Panc1 (cell line): ENCODE results near the gene GPC6. TPM values are rescaled to one million over a fixed set of nuclear protein-coding genes. Genes with fewer than 3 reads are reported as not detected.

ENCODE experiments used
- ATAC-seq: fragments of 200-7000 bp; cut with Tn5 transposase; 2 replicates; pipeline ENCODE4 v1.9.1; 2020; ENCODE audit warnings: mild to moderate bottlenecking, moderate library complexity
- BruUV-seq: library from RNA; stranded (reverse); fragments of 400-500 nt; replicated peaks from 2 replicates; lab custom pipeline; 2021; lab: Mats Ljungman, UMichigan
- CTCF ChIA-PET: fragments of 300-600 bp; sonication (Branson Sonifier 250); formaldehyde crosslinking; loops from one replicate; lab custom pipeline; 2022; ENCODE audit warnings: antibody characterized with exemption; lab: Charles Lee
- POLR2A ChIA-PET: fragments of 300-600 bp; sonication (Branson Sonifier 250); formaldehyde crosslinking; loops from one replicate; lab custom pipeline; 2022; ENCODE audit warnings: antibody characterized with exemption; lab: Charles Lee
- DNase-seq: peaks from one replicate; pipeline ENCODE4 v3.0.0-alpha.2; 2010; ENCODE audit warnings: low read depth, low spot score
- H3K27ac ChIP-seq: 2 replicates; pipeline ENCODE4 v1.5.1; 2011; ENCODE audit warnings: mild to moderate bottlenecking, low read length, inconsistent platforms
- H3K27me3 ChIP-seq: fragments of 200-500 bp; sonication (Bioruptor generic); 2 replicates; pipeline ENCODE4 v1.6.0; 2014; ENCODE audit warnings: low read length, inconsistent platforms; ENCODE audit not compliant: control insufficient read depth, insufficient read depth
- H3K36me3 ChIP-seq: fragments of 200-500 bp; sonication (Bioruptor generic); 2 replicates; pipeline ENCODE4 v1.5.1; 2014; ENCODE audit warnings: inconsistent platforms, mild to moderate bottlenecking, low read length, moderate library complexity; ENCODE audit not compliant: control insufficient read depth, insufficient read depth
- H3K4me1 ChIP-seq: 2 replicates; pipeline ENCODE4 v1.5.1; 2011; ENCODE audit warnings: inconsistent platforms, mild to moderate bottlenecking, low read length, moderate library complexity; ENCODE audit not compliant: control insufficient read depth, insufficient read depth
- H3K4me3 ChIP-seq, 2 experiments: 2 replicates each; pipeline ENCODE4 v1.5.1; 2011 to 2012; ENCODE audit warnings: low read depth in 2 of 2, low read length in 2 of 2, mild to moderate bottlenecking in 2 of 2, inconsistent platforms in 1 of 2, moderate library complexity in 1 of 2
- H3K9me3 ChIP-seq: fragments of 200-500 bp; sonication (Bioruptor generic); 2 replicates; pipeline ENCODE4 v1.5.1; 2014; ENCODE audit warnings: low read depth, mild to moderate bottlenecking, inconsistent platforms, low read length, moderate library complexity; ENCODE audit not compliant: control insufficient read depth, insufficient read depth
- POLR2AphosphoS5 ChIP-seq: IDR thresholded peaks from 2 replicates; pipeline ENCODE4 v1.6.1; 2012; ENCODE audit warnings: mild to moderate bottlenecking, low read depth, low read length, moderate library complexity
- SIN3A ChIP-seq: IDR thresholded peaks from 2 replicates; pipeline ENCODE4 v1.6.1; 2012; ENCODE audit warnings: low read depth, mild to moderate bottlenecking, low read length, moderate library complexity, borderline replicate concordance; ENCODE audit not compliant: insufficient read depth
- TCF7L2 ChIP-seq: IDR thresholded peaks from 2 replicates; pipeline ENCODE4 v1.6.1; 2011; ENCODE audit warnings: mild to moderate bottlenecking, low read depth, low read length, inconsistent platforms
- in situ Hi-C: cut with HindIII; loops from 2 replicates; pipeline ENCODE4 v1.10.0; 2016; ENCODE audit warnings: low sequenced_read_pairs, low pct_unique_long_range_greater_than_20kb
- intact Hi-C: fragments of 100-400 bp; cut with micrococcal nuclease; formaldehyde crosslinking; loops from one replicate; pipeline ENCODE4 v1.10.0; 2022; ENCODE audit not compliant: unreplicated experiment
- total RNA-seq: library from RNA; stranded (reverse); gene quantifications from one replicate; pipeline ENCODE4 v1.2.1, GENCODE V29; 2021; ENCODE audit not compliant: unreplicated experiment
- TF ChIP-seq, protein P1 (sequence below), 2 experiments: IDR thresholded peaks; 2 replicates each; pipeline ENCODE4 v1.6.1; 2011 to 2012; ENCODE audit warnings: low read depth in 2 of 2, control low read depth in 1 of 2, low read length in 1 of 2, mild to moderate bottlenecking in 1 of 2, moderate library complexity in 1 of 2; ENCODE audit not compliant: insufficient read depth in 1 of 2
- TF ChIP-seq, protein P2 (sequence below): fragments of 450-650 bp; IDR thresholded peaks from 2 replicates; pipeline ENCODE4 v1.5.1; 2017; ENCODE audit warnings: mild to moderate bottlenecking

Gene GPC6
- total RNA-seq, 1 experiment from 2014 or later, result 4.8 TPM

DNA sequence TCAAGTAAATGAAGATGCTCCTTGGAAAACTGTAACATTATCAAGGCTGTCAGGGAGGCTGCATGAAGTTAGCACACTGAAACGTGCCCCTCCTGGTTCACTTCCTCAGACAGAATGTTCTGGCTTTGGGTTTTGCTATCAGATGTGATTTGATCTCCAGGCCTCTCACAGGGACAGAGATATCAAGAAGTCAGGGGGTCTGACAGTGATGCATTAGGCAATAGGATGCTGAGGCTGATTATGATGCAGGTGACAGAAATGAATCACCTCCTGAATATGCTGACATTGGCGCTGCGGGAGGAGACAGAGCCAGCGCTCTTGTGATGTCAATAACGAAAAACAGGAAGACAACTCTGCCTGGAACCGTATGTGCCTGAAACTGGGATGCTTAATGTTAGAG is 974.4 kb downstream of the GPC6 start:
- Histone ChIP-seq H3K4me3 (no peak overlapping the region), H3K4me1 (no peaks in the 10 kb centered on the region), H3K36me3 (no peaks in the 10 kb centered on the region), H3K27ac (no peak overlapping the region), H3K27me3 (no peaks in the 10 kb centered on the region), H3K9me3 (no peaks in the 10 kb centered on the region)
- ChIA-PET POLR2A (no interaction called here), CTCF (no interaction called here)
- DNase-seq, result no peak
- no peak for ATAC-seq
- intact Hi-C loops, result no loop called here
- in situ Hi-C loops, result no loop called here
- TF ChIP-seq, protein P1, sequence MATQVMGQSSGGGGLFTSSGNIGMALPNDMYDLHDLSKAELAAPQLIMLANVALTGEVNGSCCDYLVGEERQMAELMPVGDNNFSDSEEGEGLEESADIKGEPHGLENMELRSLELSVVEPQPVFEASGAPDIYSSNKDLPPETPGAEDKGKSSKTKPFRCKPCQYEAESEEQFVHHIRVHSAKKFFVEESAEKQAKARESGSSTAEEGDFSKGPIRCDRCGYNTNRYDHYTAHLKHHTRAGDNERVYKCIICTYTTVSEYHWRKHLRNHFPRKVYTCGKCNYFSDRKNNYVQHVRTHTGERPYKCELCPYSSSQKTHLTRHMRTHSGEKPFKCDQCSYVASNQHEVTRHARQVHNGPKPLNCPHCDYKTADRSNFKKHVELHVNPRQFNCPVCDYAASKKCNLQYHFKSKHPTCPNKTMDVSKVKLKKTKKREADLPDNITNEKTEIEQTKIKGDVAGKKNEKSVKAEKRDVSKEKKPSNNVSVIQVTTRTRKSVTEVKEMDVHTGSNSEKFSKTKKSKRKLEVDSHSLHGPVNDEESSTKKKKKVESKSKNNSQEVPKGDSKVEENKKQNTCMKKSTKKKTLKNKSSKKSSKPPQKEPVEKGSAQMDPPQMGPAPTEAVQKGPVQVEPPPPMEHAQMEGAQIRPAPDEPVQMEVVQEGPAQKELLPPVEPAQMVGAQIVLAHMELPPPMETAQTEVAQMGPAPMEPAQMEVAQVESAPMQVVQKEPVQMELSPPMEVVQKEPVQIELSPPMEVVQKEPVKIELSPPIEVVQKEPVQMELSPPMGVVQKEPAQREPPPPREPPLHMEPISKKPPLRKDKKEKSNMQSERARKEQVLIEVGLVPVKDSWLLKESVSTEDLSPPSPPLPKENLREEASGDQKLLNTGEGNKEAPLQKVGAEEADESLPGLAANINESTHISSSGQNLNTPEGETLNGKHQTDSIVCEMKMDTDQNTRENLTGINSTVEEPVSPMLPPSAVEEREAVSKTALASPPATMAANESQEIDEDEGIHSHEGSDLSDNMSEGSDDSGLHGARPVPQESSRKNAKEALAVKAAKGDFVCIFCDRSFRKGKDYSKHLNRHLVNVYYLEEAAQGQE (IDR thresholded peaks at IDR 0.05; ENCODE audit: insufficient read depth in 1 of 2, low read depth in 2 of 2, low read length in 1 of 2), result no peak
- TF ChIP-seq, protein P2, sequence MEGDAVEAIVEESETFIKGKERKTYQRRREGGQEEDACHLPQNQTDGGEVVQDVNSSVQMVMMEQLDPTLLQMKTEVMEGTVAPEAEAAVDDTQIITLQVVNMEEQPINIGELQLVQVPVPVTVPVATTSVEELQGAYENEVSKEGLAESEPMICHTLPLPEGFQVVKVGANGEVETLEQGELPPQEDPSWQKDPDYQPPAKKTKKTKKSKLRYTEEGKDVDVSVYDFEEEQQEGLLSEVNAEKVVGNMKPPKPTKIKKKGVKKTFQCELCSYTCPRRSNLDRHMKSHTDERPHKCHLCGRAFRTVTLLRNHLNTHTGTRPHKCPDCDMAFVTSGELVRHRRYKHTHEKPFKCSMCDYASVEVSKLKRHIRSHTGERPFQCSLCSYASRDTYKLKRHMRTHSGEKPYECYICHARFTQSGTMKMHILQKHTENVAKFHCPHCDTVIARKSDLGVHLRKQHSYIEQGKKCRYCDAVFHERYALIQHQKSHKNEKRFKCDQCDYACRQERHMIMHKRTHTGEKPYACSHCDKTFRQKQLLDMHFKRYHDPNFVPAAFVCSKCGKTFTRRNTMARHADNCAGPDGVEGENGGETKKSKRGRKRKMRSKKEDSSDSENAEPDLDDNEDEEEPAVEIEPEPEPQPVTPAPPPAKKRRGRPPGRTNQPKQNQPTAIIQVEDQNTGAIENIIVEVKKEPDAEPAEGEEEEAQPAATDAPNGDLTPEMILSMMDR, result no peak
- TF ChIP-seq POLR2AphosphoS5 (no peak), TCF7L2 (no peak), SIN3A (no peak)
- BruUV-seq, result no TSS peak

DNA sequence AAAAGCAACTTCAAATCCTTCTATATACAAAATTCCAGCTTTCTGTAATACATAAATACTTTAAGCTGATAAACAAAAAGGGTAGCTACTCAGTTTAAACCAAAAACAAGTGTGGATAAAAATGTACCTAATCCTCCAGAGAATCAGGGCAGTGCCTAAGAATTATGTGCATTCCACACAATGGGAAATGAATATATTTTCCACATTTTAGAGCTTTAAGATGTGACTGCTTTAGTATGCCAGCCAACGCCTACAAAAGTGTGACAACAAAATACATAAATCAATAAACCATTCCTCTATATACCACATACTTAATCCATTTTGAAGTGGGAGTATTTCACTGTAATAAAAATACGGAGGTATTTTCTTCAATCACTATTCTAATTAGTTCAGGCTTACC is 977.6 kb downstream of the GPC6 start:
- TF ChIP-seq, protein P1 (IDR thresholded peaks at IDR 0.05; ENCODE audit: insufficient read depth in 1 of 2, low read depth in 2 of 2, low read length in 1 of 2), result no peak
- TF ChIP-seq POLR2AphosphoS5 (no peak), SIN3A (no peak), TCF7L2 (no peak)
- TF ChIP-seq, protein P2, result no peak
- Histone ChIP-seq H3K27ac (no peak overlapping the region), H3K4me3 (no peak overlapping the region), H3K4me1 (no peaks in the 10 kb centered on the region), H3K27me3 (no peaks in the 10 kb centered on the region), H3K36me3 (no peaks in the 10 kb centered on the region), H3K9me3 (no peaks in the 10 kb centered on the region)
- no peak for ATAC-seq
- CTCF ChIA-PET, result no interaction called here
- in situ Hi-C loops, result no loop called here
- intact Hi-C loops, result no loop called here
- no peak for DNase-seq
- BruUV-seq, result no TSS peak
- POLR2A ChIA-PET, result no interaction called here
